K562 (cell line): ENCODE results near the gene PPL. TPM values are rescaled to one million over a fixed set of nuclear protein-coding genes. Genes with fewer than 3 reads are reported as not detected.

Source experiments
- COPS2 ChIP-seq: fragments of 450-650 bp; conservative IDR thresholded peaks from 2 replicates; pipeline ENCODE4 v1.6.1; 2016; ENCODE audit warnings: mild to moderate bottlenecking, moderate library complexity
- CREM ChIP-seq: IDR thresholded peaks from 2 replicates; pipeline ENCODE4 v1.6.1; 2014; ENCODE audit warnings: antibody characterized with exemption, low read depth
- FOXK1 ChIP-seq: sonication (generic); formaldehyde crosslinking; IDR thresholded peaks from 2 replicates; pipeline ENCODE4 v1.8.0; 2022; ENCODE audit warnings: missing genetic modification reagents, mild to moderate bottlenecking, borderline replicate concordance
- HOXB6 ChIP-seq: fragments of 250-450 bp; sonication (Bioruptor Pico); IDR thresholded peaks from 2 replicates; pipeline ENCODE4 v1.5.1; 2022; ENCODE audit warnings: mild to moderate bottlenecking, borderline replicate concordance
- ILF3 ChIP-seq: fragments of 450-650 bp; IDR thresholded peaks from 2 replicates; pipeline ENCODE4 v1.6.1; 2018; ENCODE audit warnings: antibody characterized with exemption, mild to moderate bottlenecking, moderate library complexity, borderline replicate concordance
- KLF13 ChIP-seq: fragments of 450-650 bp; IDR thresholded peaks from 2 replicates; pipeline ENCODE4 v1.6.1; 2016; ENCODE audit warnings: missing genetic modification characterization, low read depth, mild to moderate bottlenecking, missing compliant biosample characterization, moderate library complexity, borderline replicate concordance
- NUFIP1 ChIP-seq: fragments of 450-650 bp; IDR thresholded peaks from 2 replicates; pipeline ENCODE4 v1.6.1; 2018; ENCODE audit not compliant: partially characterized antibody
- PTTG1 ChIP-seq: fragments of 450-650 bp; IDR thresholded peaks from 2 replicates; pipeline ENCODE4 v1.6.1; 2016; ENCODE audit warnings: low read depth, mild to moderate bottlenecking, missing genetic modification characterization, missing compliant biosample characterization
- RBBP5 ChIP-seq: fragments of 200-600 bp; sonication (generic); IDR thresholded peaks from 2 replicates; pipeline ENCODE4 v1.6.1; 2012; ENCODE audit warnings: borderline replicate concordance, mild to moderate bottlenecking, low read length, control low read depth, inconsistent platforms; ENCODE audit not compliant: insufficient read depth, poor library complexity, severe bottlenecking
- RBM22 ChIP-seq: fragments of 200-400 bp; formaldehyde crosslinking; IDR thresholded peaks from 2 replicates; pipeline ENCODE4 v1.6.1; 2018; ENCODE audit warnings: low read length, low read depth; ENCODE audit not compliant: poor library complexity, severe bottlenecking
- RBM39 ChIP-seq: fragments of 200-400 bp; formaldehyde crosslinking; optimal IDR thresholded peaks from 2 replicates; pipeline ENCODE3; 2018; ENCODE audit warnings: low read depth, low read length
- SPI1 ChIP-seq: IDR thresholded peaks from 2 replicates; pipeline ENCODE4 v1.6.1; 2011; ENCODE audit warnings: low read depth, low read length, control low read depth, borderline replicate concordance
- SRSF3 ChIP-seq: fragments of 200-400 bp; formaldehyde crosslinking; IDR thresholded peaks from 2 replicates; pipeline ENCODE4 v1.6.1; 2016; ENCODE audit warnings: mild to moderate bottlenecking, low read length, moderate library complexity; ENCODE audit not compliant: insufficient read depth
- TCF7L2 ChIP-seq: fragments of 150-350 bp; IDR thresholded peaks from 2 replicates; pipeline ENCODE4 v1.6.1; 2016; ENCODE audit warnings: low read depth, mild to moderate bottlenecking, low read length, moderate library complexity
- ZNF174 ChIP-seq: fragments of 250-450 bp; sonication (Bioruptor Pico); IDR thresholded peaks from 2 replicates; pipeline ENCODE4 v1.4.0; 2020; ENCODE audit warnings: mild to moderate bottlenecking
- ZNF239 ChIP-seq: fragments of 250-450 bp; sonication (Bioruptor Pico); IDR thresholded peaks from 2 replicates; pipeline ENCODE4 v1.4.0; 2020; ENCODE audit warnings: mild to moderate bottlenecking
- ZNF3 ChIP-seq: fragments of 250-450 bp; sonication (Bioruptor Pico); IDR thresholded peaks from 2 replicates; pipeline ENCODE4 v1.5.0; 2021; ENCODE audit warnings: mild to moderate bottlenecking, moderate library complexity
- ZNF57 ChIP-seq: fragments of 450-650 bp; formaldehyde crosslinking; IDR thresholded peaks from 2 replicates; pipeline ENCODE4 v1.4.0; 2020; ENCODE audit warnings: mild to moderate bottlenecking, moderate library complexity
- ZNF696 ChIP-seq: fragments of 250-450 bp; sonication (Bioruptor Pico); conservative IDR thresholded peaks from 2 replicates; pipeline ENCODE4 v1.4.0; 2020; ENCODE audit warnings: mild to moderate bottlenecking, moderate library complexity
- polyA plus RNA-seq, 8 experiments: library from polyadenylated mRNA; depleted of rRNA in 4 of 8; stranded (reverse) in 5 of 8; unstranded in 3 of 8; fragments of >200 nt; fragmentation: Nextera tagmentation in 2 of 8; fragmentation: Illumina TruSeq in 1 of 8; extraction: Ambion mirVana in 2 of 8; extraction: Trizol in 1 of 8; gene quantifications; 2 replicates each; pipeline versions ENCODE4 v1.2.1 to v1.2.3, GENCODE V29; 2011 to 2014; ENCODE audit warnings: inconsistent platforms in 1 of 8, missing spikeins in 1 of 8
- total RNA-seq, 7 experiments: library from RNA; depleted of rRNA in 6 of 7; stranded (reverse); fragments of >200 nt in 6 of 7; fragmentation: Illumina TruSeq in 2 of 7; extraction: Trizol in 2 of 7; gene quantifications; 2 replicates each; pipeline versions ENCODE4 v1.2.1 to v1.2.3, GENCODE V29; 2011 to 2021; ENCODE audit warnings: low replicate concordance in 1 of 7
- TF ChIP-seq, protein P1 (sequence below): fragments of 250-450 bp; sonication (Bioruptor Pico); IDR thresholded peaks from 2 replicates; pipeline ENCODE4 v1.8.0; 2021; ENCODE audit warnings: mild to moderate bottlenecking, moderate library complexity
- TF ChIP-seq, protein P2 (sequence below): sonication (generic); formaldehyde crosslinking; IDR thresholded peaks from 2 replicates; pipeline ENCODE4 v1.9.0; 2022; ENCODE audit warnings: mild to moderate bottlenecking, missing genetic modification reagents
- TF ChIP-seq, protein P3 (sequence below): fragments of 250-450 bp; sonication (Bioruptor Pico); IDR thresholded peaks from 2 replicates; pipeline ENCODE4 v1.4.0; 2020; ENCODE audit warnings: mild to moderate bottlenecking, moderate library complexity, borderline replicate concordance
- TF ChIP-seq, protein P4 (sequence below): fragments of 450-650 bp; formaldehyde crosslinking; IDR thresholded peaks from 2 replicates; pipeline ENCODE4 v1.4.0; 2022; ENCODE audit warnings: mild to moderate bottlenecking, moderate library complexity

PPL gene
- total and polyA plus RNA-seq, 9 of the 15 experiments (the other 6 are each of a cell fraction or from before 2014, with no cell fraction given): 0.01 to 0.15 (median 0.07) TPM; not detected in 3

DNA sequence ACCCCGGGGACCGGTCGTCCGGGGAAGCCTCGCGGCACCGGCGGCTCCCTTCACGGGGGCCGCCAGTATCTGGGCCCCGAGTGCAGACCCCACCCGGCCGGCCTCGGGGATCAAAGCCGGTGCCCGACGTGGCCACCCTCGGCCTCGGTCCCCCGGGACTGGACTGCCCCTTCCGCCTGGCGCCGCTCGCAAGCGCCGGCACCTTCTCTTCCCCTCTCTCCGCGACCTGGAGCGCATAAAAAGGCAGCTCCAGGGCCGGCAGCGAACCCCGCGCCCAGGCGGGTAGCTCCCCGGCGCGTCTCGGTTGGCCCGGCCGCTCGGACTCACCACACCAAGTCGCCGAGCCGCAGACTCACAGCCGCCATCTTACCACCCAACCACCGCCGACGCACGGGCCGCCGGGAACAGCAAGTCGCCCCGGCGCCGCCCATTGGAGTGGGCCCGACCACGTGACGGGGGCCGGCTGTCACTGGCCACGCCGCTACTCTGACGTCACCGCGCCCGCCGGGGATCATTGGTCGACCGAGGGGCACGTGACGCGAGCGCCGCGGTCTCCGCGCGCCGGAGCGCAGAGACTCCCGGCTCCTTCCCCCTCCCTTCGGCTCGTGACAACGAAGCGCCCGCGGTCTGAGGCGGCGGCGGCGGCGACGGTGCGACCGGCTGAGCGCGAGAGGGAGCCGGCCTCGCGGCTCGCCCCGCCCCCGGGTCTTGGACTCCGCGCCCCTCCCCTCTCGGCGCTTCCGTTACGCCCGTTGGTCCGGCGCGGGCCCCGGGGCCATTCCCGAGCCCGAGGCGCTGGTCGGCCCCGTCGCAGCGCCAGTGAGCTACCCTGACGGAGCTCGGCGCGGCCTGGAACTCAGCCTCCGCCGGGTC lies 89.8 kb downstream of the PPL start, which contains the start of the genes GLYR1 and UBN1 (continued):
- TF ChIP-seq RBM39 (no peak), ZNF696 (CRISPR knock-in tag) (no peak), ZNF239 (CRISPR knock-in tag) (no peak), ZNF57 (CRISPR knock-in tag) (no peak), KLF13 (tag) (no peak), COPS2 (no peak), CREM (peak; percentile 97), ZNF174 (no peak), ZNF3 (CRISPR knock-in tag) (no peak), RBM22 (no peak), SRSF3 (no peak), ILF3 (peak; percentile 51; the same call in 1 of the 2 replicates), TCF7L2 (no peak), PTTG1 (tag) (no peak), FOXK1 (no peak), NUFIP1 (no peak), SPI1 (no peak), HOXB6 (no peak), RBBP5 (peak; percentile 97)
- TF ChIP-seq, protein P1, sequence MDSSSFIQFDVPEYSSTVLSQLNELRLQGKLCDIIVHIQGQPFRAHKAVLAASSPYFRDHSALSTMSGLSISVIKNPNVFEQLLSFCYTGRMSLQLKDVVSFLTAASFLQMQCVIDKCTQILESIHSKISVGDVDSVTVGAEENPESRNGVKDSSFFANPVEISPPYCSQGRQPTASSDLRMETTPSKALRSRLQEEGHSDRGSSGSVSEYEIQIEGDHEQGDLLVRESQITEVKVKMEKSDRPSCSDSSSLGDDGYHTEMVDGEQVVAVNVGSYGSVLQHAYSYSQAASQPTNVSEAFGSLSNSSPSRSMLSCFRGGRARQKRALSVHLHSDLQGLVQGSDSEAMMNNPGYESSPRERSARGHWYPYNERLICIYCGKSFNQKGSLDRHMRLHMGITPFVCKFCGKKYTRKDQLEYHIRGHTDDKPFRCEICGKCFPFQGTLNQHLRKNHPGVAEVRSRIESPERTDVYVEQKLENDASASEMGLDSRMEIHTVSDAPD (CRISPR knock-in tag): no peak
- TF ChIP-seq, protein P2, sequence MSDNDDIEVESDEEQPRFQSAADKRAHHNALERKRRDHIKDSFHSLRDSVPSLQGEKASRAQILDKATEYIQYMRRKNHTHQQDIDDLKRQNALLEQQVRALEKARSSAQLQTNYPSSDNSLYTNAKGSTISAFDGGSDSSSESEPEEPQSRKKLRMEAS (CRISPR knock-in tag): peak; percentile 93
- TF ChIP-seq, protein P3, sequence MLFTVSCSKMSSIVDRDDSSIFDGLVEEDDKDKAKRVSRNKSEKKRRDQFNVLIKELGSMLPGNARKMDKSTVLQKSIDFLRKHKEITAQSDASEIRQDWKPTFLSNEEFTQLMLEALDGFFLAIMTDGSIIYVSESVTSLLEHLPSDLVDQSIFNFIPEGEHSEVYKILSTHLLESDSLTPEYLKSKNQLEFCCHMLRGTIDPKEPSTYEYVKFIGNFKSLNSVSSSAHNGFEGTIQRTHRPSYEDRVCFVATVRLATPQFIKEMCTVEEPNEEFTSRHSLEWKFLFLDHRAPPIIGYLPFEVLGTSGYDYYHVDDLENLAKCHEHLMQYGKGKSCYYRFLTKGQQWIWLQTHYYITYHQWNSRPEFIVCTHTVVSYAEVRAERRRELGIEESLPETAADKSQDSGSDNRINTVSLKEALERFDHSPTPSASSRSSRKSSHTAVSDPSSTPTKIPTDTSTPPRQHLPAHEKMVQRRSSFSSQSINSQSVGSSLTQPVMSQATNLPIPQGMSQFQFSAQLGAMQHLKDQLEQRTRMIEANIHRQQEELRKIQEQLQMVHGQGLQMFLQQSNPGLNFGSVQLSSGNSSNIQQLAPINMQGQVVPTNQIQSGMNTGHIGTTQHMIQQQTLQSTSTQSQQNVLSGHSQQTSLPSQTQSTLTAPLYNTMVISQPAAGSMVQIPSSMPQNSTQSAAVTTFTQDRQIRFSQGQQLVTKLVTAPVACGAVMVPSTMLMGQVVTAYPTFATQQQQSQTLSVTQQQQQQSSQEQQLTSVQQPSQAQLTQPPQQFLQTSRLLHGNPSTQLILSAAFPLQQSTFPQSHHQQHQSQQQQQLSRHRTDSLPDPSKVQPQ (CRISPR knock-in tag): no peak
- TF ChIP-seq, protein P4, sequence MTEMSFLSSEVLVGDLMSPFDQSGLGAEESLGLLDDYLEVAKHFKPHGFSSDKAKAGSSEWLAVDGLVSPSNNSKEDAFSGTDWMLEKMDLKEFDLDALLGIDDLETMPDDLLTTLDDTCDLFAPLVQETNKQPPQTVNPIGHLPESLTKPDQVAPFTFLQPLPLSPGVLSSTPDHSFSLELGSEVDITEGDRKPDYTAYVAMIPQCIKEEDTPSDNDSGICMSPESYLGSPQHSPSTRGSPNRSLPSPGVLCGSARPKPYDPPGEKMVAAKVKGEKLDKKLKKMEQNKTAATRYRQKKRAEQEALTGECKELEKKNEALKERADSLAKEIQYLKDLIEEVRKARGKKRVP (CRISPR knock-in tag): no peak
